GM18870 (cell line): ENCODE measurements around the gene WNT3A.

Experiments used
- ATAC-seq: cut with Tn5 transposase; IDR thresholded peaks from one replicate; pipeline ENCODE4 v1.9.1; 2021; ENCODE audit warnings: moderate library complexity; ENCODE audit not compliant: unreplicated experiment

The WNT3A gene

GRCh38 chr1:228082918-228083870 is 76.4 kb downstream of the WNT3A start:
- ATAC-seq = no peak

DNA sequence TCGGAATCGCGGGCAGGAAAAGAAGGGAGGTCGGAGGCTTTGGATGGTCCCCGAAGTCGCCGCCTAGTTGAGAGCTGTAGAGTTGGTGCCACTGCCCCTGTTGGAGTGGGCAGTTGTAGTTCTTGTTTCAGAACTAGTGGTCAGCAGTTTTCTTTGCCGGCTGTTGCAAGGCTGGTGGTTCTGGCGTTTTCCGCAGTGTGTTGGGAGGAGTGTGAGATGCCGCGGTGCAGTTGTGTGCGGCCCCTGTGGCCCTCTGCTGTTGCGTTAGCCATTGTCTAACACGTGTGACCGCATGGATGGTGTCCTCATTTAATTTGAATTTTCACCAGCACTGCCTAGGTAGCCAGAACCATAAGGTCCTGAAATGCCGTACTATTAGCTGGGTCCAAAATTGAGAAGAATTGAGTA is 77.1 kb downstream of the WNT3A start:
- no peak for ATAC-seq

GRCh38 chr1:228084325-228084724 is 77.5 kb downstream of the WNT3A start:
- ATAC-seq = no peak

DNA sequence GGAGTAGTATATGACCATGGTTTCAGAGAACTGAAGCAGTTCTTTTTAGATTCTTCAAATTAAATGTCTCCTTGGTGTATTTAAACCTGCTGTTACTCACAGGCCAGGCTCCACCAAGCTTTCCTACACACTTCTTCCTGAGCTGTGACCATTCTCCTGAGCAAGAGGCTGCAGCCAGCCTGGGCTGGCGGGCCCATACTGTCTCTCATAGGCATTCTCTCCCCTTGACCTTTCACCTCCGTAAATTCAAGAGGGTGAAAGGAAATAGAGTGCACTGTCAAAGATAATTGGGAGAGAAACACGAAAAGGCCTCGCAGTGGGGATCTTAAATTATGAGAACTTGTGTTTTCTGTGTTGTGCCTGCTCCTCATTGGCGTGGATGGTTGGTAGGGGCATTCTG is 78.0 kb downstream of the WNT3A start:
- ATAC-seq = no peak

DNA sequence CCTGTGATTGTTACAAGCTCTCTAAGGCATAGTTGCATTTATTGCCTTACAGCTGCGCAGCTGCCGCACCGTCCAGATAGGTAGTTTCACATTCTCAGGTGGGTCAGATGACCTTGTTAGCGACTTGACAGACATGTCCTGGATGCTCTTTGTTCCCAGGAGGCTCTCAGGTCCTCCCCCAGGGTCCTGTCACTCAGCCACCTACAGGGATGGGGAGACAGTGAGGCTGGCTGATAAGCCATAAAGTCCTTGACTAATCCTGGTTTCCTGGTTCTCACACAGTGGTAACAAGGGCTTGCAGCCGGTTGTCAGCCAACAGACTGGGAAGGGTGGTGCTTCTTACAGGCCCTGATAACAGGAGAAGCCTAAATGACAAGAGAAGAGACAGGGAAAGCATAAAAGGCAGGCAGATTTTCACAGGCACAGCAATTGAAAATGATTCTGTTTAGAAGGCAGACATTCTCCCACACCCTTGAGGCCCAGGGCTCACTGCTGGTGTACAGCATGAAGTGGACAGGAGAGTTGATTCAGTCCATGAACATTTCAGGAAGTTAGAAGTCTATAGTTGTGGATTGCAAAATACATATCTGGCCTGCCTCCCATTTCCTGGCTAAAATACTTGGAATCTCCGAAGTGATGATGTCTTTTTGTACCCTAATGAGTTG is 78.6 kb downstream of the WNT3A start:
- no peak for ATAC-seq

DNA sequence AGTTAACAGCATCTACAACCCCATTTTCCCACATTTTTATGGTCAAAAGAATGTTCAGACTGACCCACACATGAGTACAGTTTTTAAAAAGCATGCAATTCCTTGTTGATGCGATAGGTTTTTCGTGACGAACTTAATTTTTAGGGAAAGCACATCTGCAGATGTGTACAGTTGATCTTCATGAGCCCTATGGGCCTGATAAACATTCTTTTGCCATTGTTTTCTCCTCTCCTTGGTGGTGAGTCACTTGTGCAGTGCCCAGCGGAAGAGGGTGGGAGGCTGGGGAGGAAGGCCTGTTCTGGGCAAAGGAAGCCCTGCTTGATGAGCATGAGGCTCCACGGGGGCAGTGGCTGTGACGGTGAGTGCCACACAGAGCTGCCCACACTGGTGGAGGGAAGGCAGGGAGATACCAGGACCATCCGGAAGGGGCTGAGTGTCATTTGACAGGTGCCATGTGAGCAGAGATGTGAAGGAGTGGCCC is 81.0 kb downstream of the WNT3A start:
- no peak for ATAC-seq

DNA sequence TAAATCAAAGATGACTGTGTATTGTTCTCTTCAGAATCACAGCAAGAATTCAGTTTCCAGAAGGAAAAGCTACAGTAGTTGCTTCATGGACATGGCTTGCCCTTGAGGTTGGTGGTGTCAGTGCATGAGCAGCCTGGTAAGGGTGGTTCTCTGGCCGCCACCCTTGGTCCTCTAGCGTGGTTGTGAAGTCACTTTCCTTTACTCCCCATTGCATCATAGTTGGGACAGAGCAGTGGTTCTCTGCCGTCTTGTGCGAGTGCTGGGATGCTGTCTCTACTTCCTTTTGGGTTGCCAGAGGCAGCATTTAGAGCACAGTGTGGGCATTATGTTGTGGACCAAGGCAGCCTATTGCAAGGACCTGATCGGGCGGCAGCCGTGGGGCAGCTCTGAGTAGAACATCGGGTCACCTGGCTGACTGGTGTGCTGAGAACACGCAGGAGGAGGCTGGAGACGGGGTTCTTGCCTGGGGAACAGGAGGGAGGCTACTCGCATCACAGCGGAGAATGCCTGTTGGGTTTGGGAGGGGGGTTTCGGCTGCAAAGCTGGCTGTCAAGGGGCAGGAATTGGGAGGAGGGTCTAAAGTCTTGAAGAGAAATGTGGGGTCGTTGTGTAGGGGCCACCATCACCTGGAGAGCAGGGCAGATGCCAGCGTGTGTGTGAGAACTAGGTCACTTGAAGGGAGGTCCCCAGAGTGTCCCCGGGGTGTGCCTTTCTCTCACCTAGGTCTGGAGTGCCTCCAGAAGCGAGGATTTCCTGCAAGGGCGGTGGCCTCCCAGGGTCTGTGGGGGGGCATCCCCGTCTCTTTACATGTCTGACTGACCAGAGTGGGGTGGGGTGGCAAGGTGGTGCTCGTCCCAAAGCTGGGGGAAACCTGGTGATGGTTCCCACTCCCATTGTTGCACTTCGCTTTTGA is 82.0 kb downstream of the WNT3A start:
- no peak for ATAC-seq

GRCh38 chr1:228089519-228090380 is 83.0 kb downstream of the WNT3A start:
- no peak for ATAC-seq

GRCh38 chr1:228090613-228091081 is 83.8 kb downstream of the WNT3A start:
- ATAC-seq = no peak

DNA sequence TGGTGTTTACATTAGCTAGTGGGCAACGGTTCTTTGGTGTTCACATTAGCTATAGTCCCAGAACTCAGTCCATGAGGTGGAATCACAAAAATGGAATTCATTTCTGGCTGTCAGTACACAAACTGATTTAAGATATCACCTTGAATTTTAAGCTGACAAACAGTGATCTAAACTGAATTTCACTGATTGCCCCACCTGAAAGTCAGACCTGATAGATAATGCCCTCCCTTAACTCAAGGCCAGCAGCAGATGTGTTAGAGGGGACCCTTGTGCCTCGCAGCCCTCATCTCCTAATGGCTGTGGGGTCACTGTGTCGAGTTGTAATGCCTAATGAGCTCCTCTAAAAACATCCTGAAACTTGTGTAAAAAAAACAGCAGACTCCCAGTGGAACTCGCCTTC is 84.3 kb downstream of the WNT3A start:
- no peak for ATAC-seq

GRCh38 chr1:228092342-228093049 is 85.7 kb downstream of the WNT3A start:
- no peak for ATAC-seq

- no peak for ATAC-seq
Measured at GRCh38 chr1:228093050-228093906, 86.5 kb downstream of the WNT3A start.

GRCh38 chr1:228094432-228095016 is 87.7 kb downstream of the WNT3A start:
- ATAC-seq = no peak

- ATAC-seq = no peak
Measured at GRCh38 chr1:228095161-228095560, 88.4 kb downstream of the WNT3A start.

DNA sequence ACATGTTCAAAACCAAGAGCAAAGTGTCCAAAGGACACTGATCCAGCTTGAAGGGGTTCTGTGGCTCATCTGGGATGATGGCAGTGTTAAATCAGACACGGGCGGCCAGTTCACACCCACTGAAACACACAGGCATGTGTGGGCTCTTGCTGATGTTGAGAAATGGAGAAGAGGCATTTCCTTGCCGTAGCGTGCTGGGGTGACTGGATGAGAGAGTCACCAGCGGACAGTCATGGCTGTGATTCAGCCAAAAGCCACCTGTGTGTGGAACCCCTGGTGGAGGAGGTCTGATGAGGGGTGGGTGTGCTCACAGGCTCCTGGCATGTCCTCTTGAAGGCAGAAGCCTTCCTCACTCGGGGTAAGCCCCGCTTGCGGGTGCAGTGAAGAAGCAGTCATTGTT is 89.1 kb downstream of the WNT3A start:
- ATAC-seq = no peak

- no peak for ATAC-seq
Measured at GRCh38 chr1:228096416-228097332, 89.9 kb downstream of the WNT3A start.
